HCT116 (cell line): ENCODE results near the gene PRR5L. TPM values are rescaled to one million over a fixed set of nuclear protein-coding genes. Genes with fewer than 3 reads are reported as not detected.

ENCODE experiments used
- ATAC-seq: fragments of 200-7000 bp; cut with Tn5 transposase; 2 replicates; pipeline ENCODE4 v1.9.1; 2020; ENCODE audit warnings: mild to moderate bottlenecking, moderate library complexity
- BruUV-seq: library from RNA; stranded (reverse); fragments of 400-500 nt; replicated peaks from 2 replicates; lab custom pipeline; 2021; lab: Mats Ljungman, UMichigan
- CTCF ChIA-PET: fragments of 300-600 bp; sonication (Branson Sonifier 250); formaldehyde crosslinking; loops from one replicate; lab custom pipeline; 2021; ENCODE audit warnings: antibody characterized with exemption; lab: Charles Lee
- POLR2A ChIA-PET: fragments of 300-600, 350-600 bp; sonication (Branson Sonifier 250); formaldehyde crosslinking; loops from one replicate; lab custom pipeline; 2021; ENCODE audit warnings: antibody characterized with exemption; lab: Charles Lee
- RAD21 ChIA-PET, 2 experiments: fragments of 300-600 bp; sonication (Branson Sonifier 250); formaldehyde crosslinking; loops; one replicate each; lab custom pipeline; 2023; ENCODE audit warnings: low total read pairs in 2 of 2; ENCODE audit not compliant: uncharacterized antibody in 2 of 2, unreplicated experiment in 2 of 2, low non-redundant PET in 1 of 2; lab: Charles Lee
- DNase-seq: peaks from one replicate; pipeline ENCODE4 v3.0.0-alpha.2; 2010; ENCODE audit warnings: low read depth, low spot score
- H2AFZ ChIP-seq: fragments of 200-600 bp; shearing (Covaris generic), sonication (generic); 2 replicates; pipeline ENCODE4 v1.6.1; 2017; ENCODE audit warnings: low read depth, mixed run types, mixed read lengths, antibody characterized with exemption, low read length; ENCODE audit not compliant: poor library complexity, severe bottlenecking
- H3K27ac ChIP-seq: 2 replicates; pipeline ENCODE4 v1.5.1; 2012; ENCODE audit warnings: low read depth, low read length
- H3K27me3 ChIP-seq: fragments of 200-600 bp; sonication (generic); 2 replicates; pipeline ENCODE4 v1.6.1; 2016; ENCODE audit warnings: mixed run types, low read length, mixed read lengths; ENCODE audit not compliant: insufficient read depth
- H3K36me3 ChIP-seq, 2 experiments: fragments of 200-500 bp in 1 of 2; fragments of 200-600 bp in 1 of 2; sonication (Bioruptor generic) in 1 of 2; sonication (generic) in 1 of 2; 2 replicates each; pipeline versions ENCODE4 v1.5.1 to v1.6.1; 2014 to 2016; ENCODE audit warnings: low read length in 2 of 2, inconsistent platforms in 1 of 2, mixed read lengths in 1 of 2, mixed run types in 1 of 2; ENCODE audit not compliant: insufficient read depth in 2 of 2, control insufficient read depth in 1 of 2
- H3K4me1 ChIP-seq, 2 experiments: fragments of 200-600 bp in 1 of 2; sonication (generic) in 1 of 2; 2 replicates each; pipeline versions ENCODE4 v1.5.1 to v1.6.1; 2012 to 2017; ENCODE audit warnings: low read length in 2 of 2, inconsistent platforms in 1 of 2, mild to moderate bottlenecking in 1 of 2, mixed read lengths in 1 of 2, mixed run types in 1 of 2, moderate library complexity in 1 of 2; ENCODE audit not compliant: insufficient read depth in 2 of 2, control insufficient read depth in 1 of 2
- H3K4me2 ChIP-seq: fragments of 200-600 bp; sonication (generic); 2 replicates; pipeline ENCODE4 v1.6.1; 2017; ENCODE audit warnings: mixed run types, low read length, mixed read lengths
- H3K4me3 ChIP-seq, 2 experiments: fragments of 200-600 bp in 1 of 2; sonication (generic) in 1 of 2; replicated peaks in 1 of 2; 2 replicates each; pipeline ENCODE4 v1.5.1; 2011 to 2016; ENCODE audit warnings: low read length in 2 of 2, control low read depth in 1 of 2, low read depth in 1 of 2, mild to moderate bottlenecking in 1 of 2, mixed read lengths in 1 of 2, mixed run types in 1 of 2
- H3K79me2 ChIP-seq: fragments of 200-600 bp; sonication (generic); 2 replicates; pipeline ENCODE4 v1.6.1; 2017; ENCODE audit warnings: mild to moderate bottlenecking, mixed run types, low read length, moderate library complexity, mixed read lengths; ENCODE audit not compliant: insufficient read depth
- H3K9ac ChIP-seq: fragments of 200-600 bp; sonication (generic); 2 replicates; pipeline ENCODE4 v1.6.1; 2016; ENCODE audit warnings: low read length, mixed read lengths
- H3K9me2 ChIP-seq: fragments of 200-600 bp; sonication (generic), shearing (Covaris generic); 2 replicates; pipeline ENCODE4 v1.6.1; 2017; ENCODE audit warnings: mixed run types, mild to moderate bottlenecking, moderate library complexity; ENCODE audit not compliant: insufficient read depth
- H3K9me3 ChIP-seq, 2 experiments: fragments of 200-500 bp in 1 of 2; fragments of 200-600 bp in 1 of 2; sonication (Bioruptor generic) in 1 of 2; sonication (generic) in 1 of 2; 2 replicates each; pipeline ENCODE4 v1.6.1; 2014 to 2017; ENCODE audit warnings: low read length in 2 of 2, mixed read lengths in 2 of 2, inconsistent platforms in 1 of 2, low read depth in 1 of 2, mild to moderate bottlenecking in 1 of 2, mixed run types in 1 of 2, moderate library complexity in 1 of 2; ENCODE audit not compliant: control insufficient read depth in 1 of 2, insufficient read depth in 1 of 2
- H4K20me1 ChIP-seq: fragments of 200-600 bp; sonication (generic), shearing (Covaris generic); 2 replicates; pipeline ENCODE4 v1.6.1; 2017; ENCODE audit warnings: mixed run types, mild to moderate bottlenecking, moderate library complexity; ENCODE audit not compliant: insufficient read depth
- ATF3 ChIP-seq: IDR thresholded peaks from 2 replicates; pipeline ENCODE4 v1.6.1; 2012
- CBX3 ChIP-seq: IDR thresholded peaks from 2 replicates; pipeline ENCODE4 v1.6.1; 2012; ENCODE audit warnings: low read depth
- EGR1 ChIP-seq: IDR thresholded peaks from 2 replicates; pipeline ENCODE4 v1.6.1; 2012; ENCODE audit warnings: low read depth
- ELF1 ChIP-seq: IDR thresholded peaks from 2 replicates; pipeline ENCODE4 v1.6.1; 2012; ENCODE audit warnings: low read depth, borderline replicate concordance
- EZH2 ChIP-seq: fragments of 200-600 bp; sonication (generic); IDR thresholded peaks from 2 replicates; pipeline ENCODE4 v1.6.1; 2017; ENCODE audit warnings: antibody characterized with exemption, mixed run types
- EZH2phosphoT487 ChIP-seq: fragments of 200-600 bp; IDR thresholded peaks from 2 replicates; pipeline ENCODE4 v1.6.1; 2018; ENCODE audit warnings: antibody characterized with exemption, borderline replicate concordance
- FOSL1 ChIP-seq: IDR thresholded peaks from 2 replicates; pipeline ENCODE4 v1.6.1; 2012; ENCODE audit warnings: low read depth
- JUND ChIP-seq: IDR thresholded peaks from 2 replicates; pipeline ENCODE4 v1.6.1; 2012
- MAX ChIP-seq: IDR thresholded peaks from 2 replicates; pipeline ENCODE4 v1.6.1; 2012
- POLR2A ChIP-seq: IDR thresholded peaks from 2 replicates; pipeline ENCODE4 v1.7.0; 2011; ENCODE audit warnings: borderline replicate concordance; ENCODE audit not compliant: insufficient read depth, insufficient read length; ENCODE audit errors: extremely low read depth
- POLR2AphosphoS5 ChIP-seq: IDR thresholded peaks from 2 replicates; pipeline ENCODE4 v1.6.1; 2011; ENCODE audit warnings: mild to moderate bottlenecking, low read depth, low read length, moderate library complexity
- SP1 ChIP-seq: IDR thresholded peaks from 2 replicates; pipeline ENCODE4 v1.6.1; 2012; ENCODE audit warnings: low read depth
- SRF ChIP-seq: IDR thresholded peaks from 2 replicates; pipeline ENCODE4 v1.6.1; 2012; ENCODE audit warnings: low read depth
- TCF7L2 ChIP-seq: IDR thresholded peaks from 2 replicates; pipeline ENCODE4 v1.7.0; 2011; ENCODE audit warnings: borderline replicate concordance, inconsistent platforms; ENCODE audit not compliant: insufficient read depth, insufficient read length; ENCODE audit errors: extremely low read depth
- intact Hi-C: fragments of 100-400 bp; cut with micrococcal nuclease; formaldehyde crosslinking; loops from 2 replicates; pipeline ENCODE4 v1.10.0; 2022
- total RNA-seq: library from RNA; stranded (reverse); gene quantifications from one replicate; pipeline ENCODE4 v1.2.1, GENCODE V29; 2021; ENCODE audit not compliant: unreplicated experiment

PRR5L gene
- total RNA-seq, 1 experiment from 2014 or later, result 0.47 TPM

DNA sequence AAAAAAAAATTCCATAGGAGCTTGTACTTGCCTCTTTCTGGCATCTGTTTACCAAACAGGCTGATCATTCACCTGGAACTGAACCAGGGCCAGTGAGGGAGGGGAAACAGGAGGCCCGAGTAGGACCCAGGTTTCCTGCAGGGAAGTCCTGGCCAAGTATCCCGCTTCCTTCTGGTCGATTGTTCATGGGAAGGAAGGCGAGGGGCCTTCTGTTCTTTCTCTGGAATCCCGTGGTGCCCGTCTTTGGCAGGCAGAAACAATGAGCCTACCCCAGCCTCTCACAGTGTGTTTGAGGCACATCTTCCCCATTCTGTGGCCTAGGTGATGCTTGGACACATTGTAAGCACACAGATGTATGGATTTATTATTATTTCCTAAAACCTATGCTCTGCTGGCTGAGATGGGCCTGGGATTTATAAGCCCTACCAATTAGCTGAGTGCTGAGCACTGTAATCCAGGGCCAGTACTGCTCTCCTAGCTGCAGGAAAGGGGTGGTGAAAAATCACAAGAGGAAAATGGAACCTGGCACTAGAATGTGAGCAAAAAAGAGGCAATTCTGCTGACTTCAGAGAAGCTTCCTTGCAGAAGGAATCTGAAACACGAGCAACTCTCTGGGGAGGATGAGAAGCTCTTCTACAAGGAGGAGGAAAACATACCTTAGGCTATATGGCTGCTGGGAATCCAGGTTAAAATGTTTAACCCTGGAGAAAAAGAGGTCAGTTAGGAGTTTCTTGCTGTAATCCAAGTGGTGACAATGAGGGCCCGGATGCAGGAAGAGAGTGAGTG lies 53.5 kb downstream of the PRR5L start:
- H3K79me2 ChIP-seq, result no peaks in the 10 kb centered on the region
- ChIA-PET RAD21 (no interaction called here), POLR2A (no interaction called here), CTCF (no interaction called here)
- no TSS peak for BruUV-seq
- H3K27ac ChIP-seq, result no peak overlapping the region
- H3K9ac ChIP-seq, result no peak overlapping the region
- no peak for DNase-seq
- H3K4me2 ChIP-seq, result no peak overlapping the region
- peaks cover 27% of the 10 kb centered on the region for H3K27me3 ChIP-seq
- H3K4me3 ChIP-seq, result no peak overlapping the region
- no peaks in the 10 kb centered on the region for H4K20me1 ChIP-seq
- H3K9me2 ChIP-seq, result no peaks in the 10 kb centered on the region
- no peak for ATAC-seq
- no peaks in the 10 kb centered on the region for H3K36me3 ChIP-seq
- no peak overlapping the region for H2AFZ ChIP-seq
- no peaks in the 10 kb centered on the region for H3K4me1 ChIP-seq
- H3K9me3 ChIP-seq, result no peaks in the 10 kb centered on the region
- intact Hi-C loops, result no loop called here
- TF ChIP-seq ATF3 (no peak), MAX (no peak), POLR2AphosphoS5 (no peak), EZH2 (no peak), CBX3 (no peak), TCF7L2 (no peak), ELF1 (no peak), EZH2phosphoT487 (no peak), JUND (no peak), SP1 (no peak), FOSL1 (no peak), EGR1 (no peak), SRF (no peak), POLR2A (no peak)
